ENCODE data around the gene WWOX.

- TF ChIP-seq CTCF (IDR thresholded peaks at IDR 0.05 in 8 of 11, conservative IDR thresholded peaks at IDR 0.05 in 3 of 11) (no peak), POLR2AphosphoS5 (IDR thresholded peaks at IDR 0.05) (no peak)
Measured at GRCh38 chr16:79122343-79122742, 1022.9 kb downstream of the WWOX start.
